Dedifferentiated amniotic fluid mesenchymal stem cell (primary cell): ENCODE measurements around the gene PHRF1.
"Not testable (repeated sequence)": the region's sequence is repeated elsewhere in the genome, so short reads cannot be mapped to it uniquely, and the experiment has no call there.

Experiments used
- DNase-seq: peaks from one replicate; pipeline ENCODE4 v3.0.0-alpha.2; 2016; ENCODE audit errors: extremely low spot score

Gene PHRF1

GRCh38 chr11:559020-559620, 17.1 kb upstream of the PHRF1 start:
- no peak for DNase-seq

- no peak for DNase-seq
Measured at GRCh38 chr11:559712-560304, 16.5 kb upstream of the PHRF1 start.

- DNase-seq = peak; percentile 71
Measured at GRCh38 chr11:560305-561147, 15.7 kb upstream of the PHRF1 start, which contains the start of the genes LMNTD2 and RASSF7. Gene LMNTD2, minus strand, starts transcription at chr11:560738. Its CDS starts 22 bp downstream, at chr11:560716. Gene RASSF7, plus strand, starts transcription at chr11:560970. Its CDS starts 799 bp downstream, at chr11:561769.

GRCh38 chr11:561148-562003, 14.9 kb upstream of the PHRF1 start:
- DNase-seq = no peak

- DNase-seq = no peak
Measured at GRCh38 chr11:562046-562645, 14.1 kb upstream of the PHRF1 start.

GRCh38 chr11:563066-563811, 13.0 kb upstream of the PHRF1 start:
- no peak for DNase-seq

- no peak for DNase-seq
Measured at GRCh38 chr11:563812-564578, 12.3 kb upstream of the PHRF1 start.

GRCh38 chr11:565921-566509, 10.3 kb upstream of the PHRF1 start:
- no peak for DNase-seq

GRCh38 chr11:567011-567628, 9.2 kb upstream of the PHRF1 start:
- no peak for DNase-seq

GRCh38 chr11:567629-568292, 8.5 kb upstream of the PHRF1 start:
- no peak for DNase-seq

GRCh38 chr11:568306-569157, 7.7 kb upstream of the PHRF1 start:
- DNase-seq = peak; percentile 87

GRCh38 chr11:569158-569885, 6.9 kb upstream of the PHRF1 start:
- no peak for DNase-seq

- no peak for DNase-seq
Measured at GRCh38 chr11:571802-572185, 4.5 kb upstream of the PHRF1 start.

- no peak for DNase-seq
Measured at GRCh38 chr11:573146-573759, 3.0 kb upstream of the PHRF1 start.

- not testable (repeated sequence) for DNase-seq
Measured at GRCh38 chr11:574031-574570, 2.2 kb upstream of the PHRF1 start.

- no peak for DNase-seq
Measured at GRCh38 chr11:574632-575312, 1.5 kb upstream of the PHRF1 start.
